Fibroblast of mammary gland (primary cell): Measurements from ENCODE around the gene SLC36A2.

Experiments
- DNase-seq: peaks from one replicate; pipeline ENCODE4 v3.0.0-alpha.2; 2010; ENCODE audit warnings: low read depth
- H3K4me3 ChIP-seq: 2 replicates; pipeline ENCODE4 v1.5.1; 2011; ENCODE audit warnings: low read depth, mild to moderate bottlenecking, low read length, moderate library complexity; ENCODE audit not compliant: control insufficient read depth
- CTCF ChIP-seq: conservative IDR thresholded peaks from 2 replicates; pipeline ENCODE4 v1.5.1; 2011; ENCODE audit warnings: low read depth, low read length, inconsistent platforms; ENCODE audit not compliant: control insufficient read depth, insufficient read depth

Gene SLC36A2

DNA sequence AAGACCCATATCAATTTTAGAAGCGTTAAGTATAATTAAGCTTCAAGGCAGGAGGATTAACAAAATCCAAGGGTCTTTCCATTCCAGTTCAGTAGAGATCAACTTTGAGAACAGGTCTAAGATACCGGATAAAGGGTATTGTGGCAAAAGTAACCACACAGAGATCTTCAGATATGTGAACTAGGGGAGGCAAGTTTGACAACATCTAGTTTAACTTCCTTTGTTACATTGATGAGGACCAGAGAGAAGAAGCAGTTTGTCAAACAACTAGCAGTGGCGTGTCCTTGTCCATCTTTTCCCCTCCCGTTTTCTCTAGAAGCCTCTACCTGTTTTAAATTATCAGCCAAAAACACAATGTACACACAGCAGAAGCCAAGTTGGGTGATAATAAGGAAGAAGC, 8.6 kb downstream of the SLC36A2 start:
- TF ChIP-seq CTCF: no peak
- DNase-seq: no peak
- no peak overlapping the region for H3K4me3 ChIP-seq

GRCh38 chr5:151332857-151333256, 14.5 kb downstream of the SLC36A2 start:
- DNase-seq: no peak
- TF ChIP-seq CTCF: no peak
- H3K4me3 ChIP-seq: no peak overlapping the region

DNA sequence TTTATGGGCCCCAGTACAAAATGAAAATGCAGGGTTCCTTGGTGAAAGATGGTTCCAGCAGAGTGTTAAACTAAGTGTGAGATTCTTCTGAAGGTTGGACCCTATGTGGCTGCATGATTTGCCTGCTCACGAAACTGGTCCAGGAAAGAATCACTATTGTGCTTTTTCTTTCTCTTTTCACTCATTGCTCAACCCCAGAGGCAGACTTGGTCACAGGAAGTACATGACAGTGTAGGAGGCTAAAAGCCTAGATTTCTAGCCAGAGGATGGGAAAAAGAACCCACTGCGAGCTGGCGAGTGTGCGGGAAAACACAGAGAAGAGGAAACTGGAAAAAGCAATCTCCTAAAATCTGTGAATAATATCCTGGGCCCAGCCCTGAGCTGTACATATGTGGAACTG, 18.6 kb downstream of the SLC36A2 start:
- no peak overlapping the region for H3K4me3 ChIP-seq
- no peak for TF ChIP-seq CTCF
- DNase-seq: no peak

- no peak for TF ChIP-seq CTCF
- no peak for DNase-seq
- H3K4me3 ChIP-seq: no peak overlapping the region
These were observed 19.8 kb downstream of the SLC36A2 start for GRCh38 chr5:151327585-151327984.

DNA sequence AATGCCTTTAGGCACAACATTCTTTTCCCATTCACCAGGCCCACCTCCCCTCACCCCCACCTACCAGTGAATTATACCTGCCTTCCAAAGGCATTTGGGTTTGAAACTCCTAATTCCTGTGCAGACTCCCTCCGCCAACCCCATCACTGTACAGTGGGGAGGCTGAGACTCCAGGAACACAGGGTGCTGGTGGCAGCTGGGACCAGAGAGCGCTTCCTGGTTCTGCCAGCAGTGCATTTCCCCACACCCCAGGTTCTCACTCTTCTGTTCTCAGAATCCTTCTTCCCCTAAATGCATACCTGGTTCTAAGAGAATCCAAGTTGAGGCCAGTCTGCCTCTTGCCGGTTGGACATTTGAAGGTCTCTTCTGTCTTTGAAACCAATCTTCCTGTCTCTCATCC, 21.1 kb downstream of the SLC36A2 start:
- no peak for TF ChIP-seq CTCF
- no peak for DNase-seq
- no peak overlapping the region for H3K4me3 ChIP-seq

DNA sequence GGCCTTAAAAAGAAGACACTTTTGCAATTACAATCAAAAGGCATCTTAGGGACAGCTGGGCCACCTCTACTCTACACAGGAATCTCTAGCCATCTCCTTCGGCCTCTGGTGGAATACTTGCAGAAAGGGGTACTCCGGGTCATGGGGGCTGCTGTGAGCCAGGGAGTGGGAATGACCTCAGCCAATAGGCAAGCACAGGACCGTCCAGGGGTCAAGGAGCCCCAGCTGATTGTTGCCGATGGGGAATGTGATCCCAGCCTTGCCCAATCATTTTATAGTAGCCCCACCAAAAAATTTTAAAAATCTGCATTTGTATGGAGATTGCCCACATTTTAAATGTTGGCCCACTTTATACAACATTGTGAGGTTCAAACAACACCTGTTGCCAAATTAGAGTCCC, 26.9 kb downstream of the SLC36A2 start:
- no peak for DNase-seq
- no peak for TF ChIP-seq CTCF
- H3K4me3 ChIP-seq: no peak overlapping the region
